Endothelial cell (in vitro differentiated cells): ENCODE data around the gene ZNF415. TPM values are rescaled to one million over a fixed set of nuclear protein-coding genes. Genes with fewer than 3 reads are reported as not detected.
A peak's percentile ranks its signal among the peaks of the same experiment; 100 is the strongest.

Experiments
- DNase-seq: peaks from one replicate; pipeline ENCODE4 v3.0.0; 2021; ENCODE audit warnings: low spot score
- H3K27ac Mint-ChIP-seq: one replicate; pipeline ENCODE4 v1.8.0; 2021; ENCODE audit warnings: mixed read lengths, inconsistent platforms; ENCODE audit not compliant: unreplicated experiment
- H3K27me3 Mint-ChIP-seq: one replicate; pipeline ENCODE4 v1.8.0; 2021; ENCODE audit warnings: mild to moderate bottlenecking, moderate library complexity, mixed read lengths, inconsistent platforms; ENCODE audit not compliant: unreplicated experiment
- H3K36me3 Mint-ChIP-seq: one replicate; pipeline ENCODE4 v1.8.0; 2021; ENCODE audit warnings: mild to moderate bottlenecking, low read depth, mixed read lengths, inconsistent platforms; ENCODE audit not compliant: unreplicated experiment
- H3K4me1 Mint-ChIP-seq: one replicate; pipeline ENCODE4 v1.8.0; 2021; ENCODE audit warnings: mild to moderate bottlenecking, mixed read lengths, inconsistent platforms; ENCODE audit not compliant: unreplicated experiment
- H3K4me3 Mint-ChIP-seq: one replicate; pipeline ENCODE4 v1.8.0; 2021; ENCODE audit warnings: mild to moderate bottlenecking, mixed read lengths, inconsistent platforms; ENCODE audit not compliant: unreplicated experiment
- H3K9me3 Mint-ChIP-seq: one replicate; pipeline ENCODE4 v1.8.0; 2021; ENCODE audit warnings: mixed read lengths, inconsistent platforms; ENCODE audit not compliant: unreplicated experiment
- total RNA-seq: library from RNA; stranded (reverse); fragmentation: NEBNext Ultra II Directional; extraction: Animal tissue kit (Norgen Biotek cat#: 25700); gene quantifications from one replicate; pipeline ENCODE4 v1.2.1, GENCODE V29; 2021; ENCODE audit not compliant: unreplicated experiment
- TF ChIP-seq, protein P1 (sequence below): fragments of 200-600 bp; sonication (generic); IDR thresholded peaks from one replicate; pipeline ENCODE4 v1.5.0; 2021; ENCODE audit warnings: antibody characterized with exemption; ENCODE audit not compliant: unreplicated experiment

Gene ZNF415
- total RNA-seq, 1 donor from 2014 or later: 8.7 TPM

DNA sequence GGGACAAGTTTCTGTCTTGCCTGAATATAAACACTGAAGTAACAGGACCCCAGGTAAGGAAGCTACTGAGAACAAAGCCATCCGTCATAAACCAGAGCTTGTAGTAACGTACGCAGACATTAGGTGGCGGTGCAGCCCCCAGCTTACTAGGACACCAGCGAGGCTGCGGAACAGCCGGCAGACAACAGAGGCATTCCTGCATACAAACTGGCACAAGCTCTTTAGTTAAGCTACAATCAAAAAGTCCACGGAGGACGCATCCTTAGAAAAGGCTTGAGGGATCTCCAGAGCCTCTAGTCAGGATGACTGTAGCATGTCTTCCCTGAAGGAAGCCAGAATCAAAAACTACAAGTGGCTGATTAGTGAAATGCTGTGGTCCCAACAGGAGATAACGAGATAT, 55.7 kb downstream of the ZNF415 start:
- no peak overlapping the region for H3K4me3 Mint-ChIP-seq
- no peak overlapping the region for H3K27ac Mint-ChIP-seq
- H3K4me1 Mint-ChIP-seq: peaks cover 5% of the 10 kb centered on the region
- TF ChIP-seq, protein P1, sequence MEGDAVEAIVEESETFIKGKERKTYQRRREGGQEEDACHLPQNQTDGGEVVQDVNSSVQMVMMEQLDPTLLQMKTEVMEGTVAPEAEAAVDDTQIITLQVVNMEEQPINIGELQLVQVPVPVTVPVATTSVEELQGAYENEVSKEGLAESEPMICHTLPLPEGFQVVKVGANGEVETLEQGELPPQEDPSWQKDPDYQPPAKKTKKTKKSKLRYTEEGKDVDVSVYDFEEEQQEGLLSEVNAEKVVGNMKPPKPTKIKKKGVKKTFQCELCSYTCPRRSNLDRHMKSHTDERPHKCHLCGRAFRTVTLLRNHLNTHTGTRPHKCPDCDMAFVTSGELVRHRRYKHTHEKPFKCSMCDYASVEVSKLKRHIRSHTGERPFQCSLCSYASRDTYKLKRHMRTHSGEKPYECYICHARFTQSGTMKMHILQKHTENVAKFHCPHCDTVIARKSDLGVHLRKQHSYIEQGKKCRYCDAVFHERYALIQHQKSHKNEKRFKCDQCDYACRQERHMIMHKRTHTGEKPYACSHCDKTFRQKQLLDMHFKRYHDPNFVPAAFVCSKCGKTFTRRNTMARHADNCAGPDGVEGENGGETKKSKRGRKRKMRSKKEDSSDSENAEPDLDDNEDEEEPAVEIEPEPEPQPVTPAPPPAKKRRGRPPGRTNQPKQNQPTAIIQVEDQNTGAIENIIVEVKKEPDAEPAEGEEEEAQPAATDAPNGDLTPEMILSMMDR: peak; percentile 74
- no peaks in the 10 kb centered on the region for H3K9me3 Mint-ChIP-seq
- peaks cover 58% of the 10 kb centered on the region for H3K36me3 Mint-ChIP-seq
- peak; percentile 78 for DNase-seq
- H3K27me3 Mint-ChIP-seq: peaks cover 8% of the 10 kb centered on the region

DNA sequence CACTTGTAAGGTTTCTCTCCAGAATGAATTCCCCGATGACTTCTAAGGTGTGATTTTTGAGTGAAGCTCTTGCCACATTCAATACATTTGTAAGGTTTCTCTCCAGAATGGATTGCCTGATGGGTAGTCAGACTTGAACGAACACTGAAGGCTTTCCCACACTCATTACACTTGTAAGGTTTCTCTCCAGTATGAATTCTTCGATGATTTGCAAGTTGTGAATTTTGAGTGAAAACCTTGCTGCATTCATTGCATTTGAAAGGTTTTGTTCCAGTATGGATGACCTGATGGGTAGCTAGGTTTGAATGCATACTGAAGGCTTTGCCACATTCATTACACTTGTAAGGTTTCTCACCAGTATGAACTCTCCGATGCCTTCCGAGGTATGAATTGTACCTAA, 63.9 kb downstream of the ZNF415 start:
- H3K36me3 Mint-ChIP-seq: peaks cover 69% of the 10 kb centered on the region
- TF ChIP-seq, protein P1: no peak
- no peaks in the 10 kb centered on the region for H3K27me3 Mint-ChIP-seq
- H3K4me1 Mint-ChIP-seq: no peaks in the 10 kb centered on the region
- H3K27ac Mint-ChIP-seq: no peak overlapping the region
- no peak for DNase-seq
- peaks cover 27% of the 10 kb centered on the region for H3K9me3 Mint-ChIP-seq
- H3K4me3 Mint-ChIP-seq: peak overlapping the region; percentile 81

DNA sequence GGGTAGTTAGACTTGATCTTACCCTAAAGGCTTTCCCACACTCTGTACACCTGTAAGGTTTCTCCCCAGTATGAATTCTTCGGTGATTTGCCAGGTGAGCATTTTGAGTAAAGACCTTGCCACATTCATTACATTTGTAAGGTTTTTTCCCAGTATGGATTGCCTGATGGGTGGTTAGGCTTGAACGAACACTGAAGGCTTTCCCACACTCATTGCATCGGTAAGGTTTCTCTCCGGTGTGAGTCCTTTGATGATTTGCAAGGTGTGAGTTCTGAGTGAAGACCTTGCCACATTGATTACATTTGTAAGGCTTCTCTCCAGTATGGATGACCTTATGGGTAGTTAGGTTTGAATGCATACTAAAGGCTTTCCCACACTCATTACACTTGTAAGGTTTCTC, 64.5 kb downstream of the ZNF415 start:
- Mint-ChIP-seq H3K4me3 (peak overlapping the region; percentile 81), H3K36me3 (peaks cover 67% of the 10 kb centered on the region), H3K27me3 (no peaks in the 10 kb centered on the region), H3K27ac (no peak overlapping the region), H3K9me3 (peaks cover 27% of the 10 kb centered on the region), H3K4me1 (no peaks in the 10 kb centered on the region)
- DNase-seq: no peak
- TF ChIP-seq, protein P1: no peak

DNA sequence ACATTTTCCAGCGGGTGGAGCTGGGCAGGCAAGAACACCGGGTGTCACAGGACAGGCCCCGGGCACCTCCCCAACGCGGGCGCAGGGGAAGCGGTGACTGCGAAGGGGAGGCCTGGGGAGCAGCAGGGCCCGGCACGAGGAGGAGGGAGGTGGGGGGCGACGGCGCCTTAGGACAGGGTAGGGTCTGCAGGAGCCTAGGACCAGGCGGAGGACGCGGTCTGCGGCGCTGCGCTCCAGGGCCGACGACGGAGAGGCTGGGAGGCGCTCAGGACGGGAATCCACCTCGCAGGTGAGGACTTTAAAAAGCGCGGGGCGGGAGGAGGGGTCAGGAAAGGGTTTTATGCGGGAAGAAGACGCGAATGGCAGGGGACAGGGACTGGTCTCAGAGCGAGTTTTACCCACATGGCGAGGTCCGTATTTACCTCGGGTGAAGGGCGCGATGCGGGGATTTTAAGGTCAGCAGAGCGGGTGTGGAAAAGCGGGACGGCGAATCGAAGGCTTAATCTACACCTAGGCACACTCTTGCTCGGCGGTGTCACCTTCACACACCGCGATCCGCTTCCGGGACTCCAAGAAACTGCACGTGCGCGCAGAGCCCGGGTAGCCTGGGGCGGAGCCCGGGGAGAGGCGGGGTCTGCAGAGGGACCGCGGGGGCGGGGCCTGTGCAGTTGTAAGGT, 74.7 kb downstream of the ZNF415 start:
- H3K36me3 Mint-ChIP-seq: peaks cover 21% of the 10 kb centered on the region
- peak overlapping the region; percentile 32 for H3K4me3 Mint-ChIP-seq
- DNase-seq: peak; percentile 22
- peaks cover 10% of the 10 kb centered on the region for H3K27me3 Mint-ChIP-seq
- H3K9me3 Mint-ChIP-seq: peaks cover 20% of the 10 kb centered on the region
- TF ChIP-seq, protein P1: no peak
- H3K4me1 Mint-ChIP-seq: no peaks in the 10 kb centered on the region
- no peak overlapping the region for H3K27ac Mint-ChIP-seq

Other genes starting within 250 kb of the ZNF415 start
- 34.7 TPM for gene ZNF320, start 235.3 kb downstream of the ZNF415 start, total RNA-seq
- 12.2 TPM for gene ZNF888, start 209.5 kb downstream of the ZNF415 start, total RNA-seq
- gene ZNF816, start 170.0 kb downstream of the ZNF415 start, total RNA-seq: 16.5 TPM
- gene ERVV-1, start 119.0 kb downstream of the ZNF415 start, total RNA-seq: not detected
- gene ERVV-2, start 88.2 kb downstream of the ZNF415 start, total RNA-seq: not detected
- 36.3 TPM for gene ZNF160, start 29.5 kb downstream of the ZNF415 start, total RNA-seq
- gene ZNF347, start 26.1 kb upstream of the ZNF415 start, total RNA-seq: 14.9 TPM
- gene ZNF665, start 60.4 kb upstream of the ZNF415 start, total RNA-seq: 3.8 TPM
- gene ZNF677, start 122.0 kb upstream of the ZNF415 start, total RNA-seq: 32.2 TPM
- gene VN1R2, start 125.4 kb upstream of the ZNF415 start, total RNA-seq: not detected
- gene VN1R4, start 134.8 kb upstream of the ZNF415 start, total RNA-seq: not detected
- gene ZNF845, start 200.8 kb upstream of the ZNF415 start, total RNA-seq: 8.6 TPM
- 8.6 TPM for gene ZNF525, start 232.8 kb upstream of the ZNF415 start, total RNA-seq